Keratinocyte (primary cell): ENCODE data around the gene NEK2. TPM values are rescaled to one million over a fixed set of nuclear protein-coding genes. Genes with fewer than 3 reads are reported as not detected.

ENCODE experiments used
- DNase-seq: peaks from one replicate; pipeline ENCODE4 v3.0.0-alpha.2; 2011; ENCODE audit warnings: low read depth, missing footprints, low spot score
- FAIRE-seq: peaks from 2 replicates; lab custom pipeline; 2011; peaks lifted over from hg19 to GRCh38; lab: Jason Lieb, UNC
- H2AFZ ChIP-seq: 2 replicates; pipeline ENCODE4 v1.6.0; 2012; ENCODE audit warnings: low read length, control low read depth, inconsistent platforms; ENCODE audit not compliant: control insufficient read depth
- H3K27ac ChIP-seq: 2 replicates; pipeline ENCODE4 v1.5.1; 2011; ENCODE audit warnings: low read length; ENCODE audit not compliant: control insufficient read depth, insufficient read depth
- H3K27me3 ChIP-seq: 3 replicates; pipeline ENCODE4 v1.6.0; 2011; ENCODE audit warnings: low read length; ENCODE audit not compliant: control insufficient read depth, insufficient read depth; ENCODE audit errors: extremely low read depth
- H3K36me3 ChIP-seq, 2 experiments: 2 replicates in 1 of 2; 3 replicates in 1 of 2; pipeline ENCODE4 v1.5.1; 2011; ENCODE audit warnings: low read length in 2 of 2, mild to moderate bottlenecking in 1 of 2; ENCODE audit not compliant: control insufficient read depth in 2 of 2, insufficient read depth in 2 of 2; ENCODE audit errors: extremely low read depth in 1 of 2
- H3K4me1 ChIP-seq: 3 replicates; pipeline ENCODE4 v1.5.1; 2011; ENCODE audit warnings: low read length; ENCODE audit not compliant: control insufficient read depth, insufficient read depth; ENCODE audit errors: extremely low read depth
- H3K4me2 ChIP-seq: 3 replicates; pipeline ENCODE4 v1.6.0; 2011; ENCODE audit warnings: low read depth, low read length; ENCODE audit not compliant: control insufficient read depth, insufficient read depth; ENCODE audit errors: extremely low read depth
- H3K4me3 ChIP-seq, 3 experiments: fragments of 200-600 bp in 1 of 3; sonication (generic) in 1 of 3; 2 replicates in 2 of 3; 3 replicates in 1 of 3; pipeline ENCODE4 v1.5.1; 2011 to 2016; ENCODE audit warnings: low read length in 3 of 3, mild to moderate bottlenecking in 3 of 3, control low read depth in 2 of 3, inconsistent platforms in 1 of 3, low read depth in 1 of 3, mixed read lengths in 1 of 3, mixed run types in 1 of 3, moderate library complexity in 1 of 3; ENCODE audit not compliant: control insufficient read depth in 2 of 3, insufficient read depth in 2 of 3; ENCODE audit errors: extremely low read depth in 1 of 3
- H3K79me2 ChIP-seq: 2 replicates; pipeline ENCODE4 v1.6.0; 2012; ENCODE audit warnings: low read length; ENCODE audit not compliant: control insufficient read depth, insufficient read depth
- H3K9ac ChIP-seq: 3 replicates; pipeline ENCODE4 v1.6.0; 2011; ENCODE audit warnings: low read length; ENCODE audit not compliant: control insufficient read depth, insufficient read depth; ENCODE audit errors: extremely low read depth
- H3K9me1 ChIP-seq: 3 replicates; pipeline ENCODE4 v1.6.0; 2011; ENCODE audit warnings: low read length; ENCODE audit not compliant: control insufficient read depth, insufficient read depth; ENCODE audit errors: extremely low read depth
- H3K9me3 ChIP-seq: 2 replicates; pipeline ENCODE4 v1.5.1; 2012; ENCODE audit warnings: low read depth, low read length; ENCODE audit not compliant: control insufficient read depth
- H4K20me1 ChIP-seq: 3 replicates; pipeline ENCODE4 v1.6.0; 2011; ENCODE audit warnings: low read length; ENCODE audit not compliant: control insufficient read depth, insufficient read depth; ENCODE audit errors: extremely low read depth
- CTCF ChIP-seq, 3 experiments: IDR thresholded peaks in 1 of 3; conservative IDR thresholded peaks in 1 of 3; optimal IDR thresholded peaks in 1 of 3; 2 replicates in 2 of 3; 3 replicates in 1 of 3; pipeline versions ENCODE3 to v1.5.1; 2011; ENCODE audit warnings: low read length in 3 of 3, mild to moderate bottlenecking in 3 of 3, moderate library complexity in 2 of 3, control low read depth in 1 of 3, inconsistent platforms in 1 of 3; ENCODE audit not compliant: insufficient read depth in 2 of 3; ENCODE audit errors: extremely low read depth in 1 of 3
- EZH2 ChIP-seq: IDR thresholded peaks from one replicate; pipeline ENCODE4 v1.6.1; 2012; ENCODE audit warnings: inconsistent platforms, mild to moderate bottlenecking, low read length, moderate library complexity
- dilution Hi-C: fragments of 300-500 bp; cut with MboI; formaldehyde crosslinking; loops from one replicate; pipeline ENCODE4 v1.7.0; 2020; ENCODE audit warnings: low sequenced_read_pairs; ENCODE audit not compliant: extremely low pct_ligation_motif_present
- polyA plus RNA-seq, 5 experiments: library from polyadenylated mRNA; depleted of rRNA in 3 of 5; stranded (reverse) in 3 of 5; stranded (forward) in 1 of 5; unstranded in 1 of 5; fragments of >200 nt; gene quantifications; 1 replicate in 1 of 5; 2 replicates in 3 of 5; 3 replicates in 1 of 5; pipeline versions ENCODE4 v1.2.1 to v1.2.3, GENCODE V29; 2011 to 2012; ENCODE audit warnings: missing spikeins in 2 of 5, low read depth in 1 of 5, low replicate concordance in 1 of 5

The NEK2 gene
- polyA plus RNA-seq, 1 donor (not counting 4 experiments of a cell fraction or from before 2014, with no cell fraction given), result 10.8 TPM

GRCh38 chr1:211635597-211636205, 39.7 kb downstream of the NEK2 start:
- no peak overlapping the region for H3K4me3 ChIP-seq
- H3K4me2 ChIP-seq, result no peak overlapping the region
- TF ChIP-seq CTCF (optimal IDR thresholded peaks at IDR 0.05 in 1 of 3, IDR thresholded peaks at IDR 0.05 in 1 of 3, conservative IDR thresholded peaks at IDR 0.05 in 1 of 3; ENCODE audit: extremely low read depth in 1 of 3, insufficient read depth in 2 of 3, low read length in 3 of 3), result no peak
- TF ChIP-seq EZH2, result no peak
- peaks cover 23% of the 10 kb centered on the region for H3K4me1 ChIP-seq
- H4K20me1 ChIP-seq, result no peaks in the 10 kb centered on the region
- H3K9me1 ChIP-seq, result no peaks in the 10 kb centered on the region
- FAIRE-seq (no peak), DNase-seq (no peak)
- peaks cover 14% of the 10 kb centered on the region for H3K27me3 ChIP-seq
- H3K9ac ChIP-seq, result no peak overlapping the region
- no peak overlapping the region for H2AFZ ChIP-seq
- H3K36me3 ChIP-seq, result no peaks in the 10 kb centered on the region
- dilution Hi-C loops, result no loop called here
- no peaks in the 10 kb centered on the region for H3K79me2 ChIP-seq
- H3K27ac ChIP-seq, result no peak overlapping the region
- H3K9me3 ChIP-seq, result no peaks in the 10 kb centered on the region

GRCh38 chr1:211634931-211635330, 40.5 kb downstream of the NEK2 start:
- H3K27me3 ChIP-seq, result peaks cover 20% of the 10 kb centered on the region
- no peak overlapping the region for H3K4me3 ChIP-seq
- DNase-seq (no peak), FAIRE-seq (no peak)
- no peaks in the 10 kb centered on the region for H3K9me1 ChIP-seq
- H2AFZ ChIP-seq, result no peak overlapping the region
- no peaks in the 10 kb centered on the region for H4K20me1 ChIP-seq
- dilution Hi-C loops, result no loop called here
- no peak overlapping the region for H3K4me2 ChIP-seq
- H3K79me2 ChIP-seq, result no peaks in the 10 kb centered on the region
- no peak overlapping the region for H3K9ac ChIP-seq
- H3K9me3 ChIP-seq, result no peaks in the 10 kb centered on the region
- no peak overlapping the region for H3K27ac ChIP-seq
- no peaks in the 10 kb centered on the region for H3K36me3 ChIP-seq
- no peak for TF ChIP-seq EZH2
- no peak for TF ChIP-seq CTCF (optimal IDR thresholded peaks at IDR 0.05 in 1 of 3, IDR thresholded peaks at IDR 0.05 in 1 of 3, conservative IDR thresholded peaks at IDR 0.05 in 1 of 3; ENCODE audit: extremely low read depth in 1 of 3, insufficient read depth in 2 of 3, low read length in 3 of 3)
- peaks cover 30% of the 10 kb centered on the region for H3K4me1 ChIP-seq
